ENCODE measurements around the gene CARM1.
"Not testable (repeated sequence)": the region's sequence is repeated elsewhere in the genome, so short reads cannot be mapped to it uniquely, and the experiment has no call there.

The CARM1 gene

DNA sequence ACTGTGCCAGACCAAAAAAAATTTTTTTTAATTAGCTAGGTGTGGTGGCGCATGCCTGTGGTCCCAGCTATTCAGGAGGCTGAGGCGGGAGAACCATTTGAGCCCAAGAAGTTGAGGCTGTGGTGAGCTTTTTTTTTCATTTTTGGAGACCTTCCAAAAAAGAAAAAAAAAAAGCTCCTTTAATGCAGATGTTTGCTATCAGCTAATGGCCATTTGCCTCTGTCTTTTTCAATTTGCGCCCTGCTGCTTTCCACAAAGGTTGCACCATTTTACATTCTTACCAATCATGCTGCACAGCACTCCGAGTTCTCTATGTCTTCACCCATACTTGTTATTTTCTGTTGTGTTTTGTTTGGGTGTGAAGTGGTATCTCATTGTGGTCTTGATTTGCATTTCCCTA lies 73.9 kb downstream of the CARM1 start:
- no peak for DNase-seq (ENCODE audit: low read depth)
- TF ChIP-seq CTCF (conservative IDR thresholded peaks at IDR 0.05; ENCODE audit: low read depth, low read length) = no peak
- no peak overlapping the region for H3K4me3 ChIP-seq (ENCODE audit: low read length)

GRCh38 chr19:10946958-10947657 lies 75.8 kb downstream of the CARM1 start:
- TF ChIP-seq CTCF (conservative IDR thresholded peaks at IDR 0.05; ENCODE audit: low read depth, low read length) = no peak
- H3K4me3 ChIP-seq (ENCODE audit: low read length) = no peak overlapping the region
- DNase-seq (ENCODE audit: low read depth) = peak; percentile 89

- H3K4me3 ChIP-seq (ENCODE audit: low read length) = no peak overlapping the region
- no peak for TF ChIP-seq CTCF (conservative IDR thresholded peaks at IDR 0.05; ENCODE audit: low read depth, low read length)
- no peak for DNase-seq (ENCODE audit: low read depth)
Measured at GRCh38 chr19:10952809-10953208, 81.5 kb downstream of the CARM1 start.

GRCh38 chr19:10959277-10959968 lies 88.1 kb downstream of the CARM1 start:
- DNase-seq (ENCODE audit: low read depth); H3K4me3 ChIP-seq (ENCODE audit: low read length): not testable (repeated sequence)

- DNase-seq (ENCODE audit: low read depth) = peak; percentile 86
- TF ChIP-seq CTCF (conservative IDR thresholded peaks at IDR 0.05; ENCODE audit: low read depth, low read length) = no peak
- H3K4me3 ChIP-seq (ENCODE audit: low read length) = peak within 1 kb of the TSS; percentile 95
Measured at GRCh38 chr19:10960314-10961072, 89.1 kb downstream of the CARM1 start, which contains the start of gene SMARCA4. Gene SMARCA4 (plus strand): TSS chr19:10961030. CDS start chr19:10984152, 23,122 bp downstream.

- no peak for TF ChIP-seq CTCF (conservative IDR thresholded peaks at IDR 0.05; ENCODE audit: low read depth, low read length)
- peak overlapping the region; percentile 95 for H3K4me3 ChIP-seq (ENCODE audit: low read length)
- DNase-seq (ENCODE audit: low read depth) = no peak
Measured at GRCh38 chr19:10961073-10961860, 89.9 kb downstream of the CARM1 start.

DNA sequence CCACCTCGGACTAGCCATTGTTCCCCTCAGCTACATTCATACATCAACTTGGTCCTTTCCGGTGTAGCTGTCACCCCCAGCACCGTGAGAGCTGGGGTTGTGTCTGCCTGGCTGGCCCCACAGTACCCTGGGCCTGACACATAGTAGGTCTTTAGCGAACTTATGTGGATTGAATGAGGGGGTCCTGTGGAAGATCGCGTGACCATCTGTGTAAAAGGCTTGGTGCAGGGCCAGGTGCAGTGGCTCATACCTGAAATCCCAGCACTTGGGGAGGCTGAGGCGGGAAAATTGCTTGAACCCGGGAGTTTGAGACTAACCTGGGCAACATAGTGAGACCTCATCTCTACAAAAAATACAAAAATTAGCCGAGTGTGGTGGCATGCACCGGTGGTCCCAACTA lies 91.5 kb downstream of the CARM1 start:
- no peak overlapping the region for H3K4me3 ChIP-seq (ENCODE audit: low read length)
- TF ChIP-seq CTCF (conservative IDR thresholded peaks at IDR 0.05; ENCODE audit: low read depth, low read length) = no peak
- DNase-seq (ENCODE audit: low read depth) = no peak

All from retinal pigment epithelial cell (primary cell).